GM19193 (cell line): ENCODE results near the gene CBR3.

Experiments used
- POLR2A ChIP-seq: IDR thresholded peaks from 4 replicates; pipeline ENCODE4 v1.6.1; 2011; ENCODE audit not compliant: insufficient read depth, insufficient read length; ENCODE audit errors: extremely low read depth

The CBR3 gene

GRCh38 chr21:36135391-36136102 lies 668 bp downstream of the CBR3 start:
- no peak for TF ChIP-seq POLR2A

- no peak for TF ChIP-seq POLR2A
Measured at GRCh38 chr21:36141513-36141925, 6.6 kb downstream of the CBR3 start.

GRCh38 chr21:36145259-36145658 lies 10.4 kb downstream of the CBR3 start:
- no peak for TF ChIP-seq POLR2A

GRCh38 chr21:36147911-36148310 lies 13.0 kb downstream of the CBR3 start:
- no peak for TF ChIP-seq POLR2A

GRCh38 chr21:36148886-36149285 lies 14.0 kb downstream of the CBR3 start:
- no peak for TF ChIP-seq POLR2A

GRCh38 chr21:36149788-36150711 lies 15.2 kb downstream of the CBR3 start:
- peak; percentile 38 for TF ChIP-seq POLR2A

GRCh38 chr21:36155603-36156338 lies 20.9 kb downstream of the CBR3 start:
- TF ChIP-seq POLR2A = no peak

GRCh38 chr21:36156339-36156814 lies 21.5 kb downstream of the CBR3 start:
- no peak for TF ChIP-seq POLR2A

- TF ChIP-seq POLR2A = peak; percentile 56
Measured at GRCh38 chr21:36156815-36157670, 22.2 kb downstream of the CBR3 start, which contains the start of gene DOP1B. DOP1B (plus strand) TSS chr21:36156824; CDS start chr21:36164734, 7,910 bp downstream.

- no peak for TF ChIP-seq POLR2A
Measured at GRCh38 chr21:36159356-36159921, 24.6 kb downstream of the CBR3 start.

- TF ChIP-seq POLR2A = no peak
Measured at GRCh38 chr21:36160850-36161178, 25.9 kb downstream of the CBR3 start.

GRCh38 chr21:36162631-36163030 lies 27.8 kb downstream of the CBR3 start:
- TF ChIP-seq POLR2A = no peak

- no peak for TF ChIP-seq POLR2A
Measured at GRCh38 chr21:36163750-36164741, 29.2 kb downstream of the CBR3 start.
